ENCODE measurements around the gene MFSD2A. TPM values are rescaled to one million over a fixed set of nuclear protein-coding genes. Genes with fewer than 3 reads are reported as not detected.

The MFSD2A gene
- total and polyA plus RNA-seq, 9 of the 15 experiments (the other 6 are each of a cell fraction or from before 2014, with no cell fraction given) = 0.06 to 0.40 (median 0.15) TPM; not detected in 4

- no TSS peak for BruUV-seq (replicated peaks)
- H3K9me3 ChIP-seq (replicated peaks; ENCODE audit: control insufficient read depth, insufficient read depth, low read depth, low read length) = no peaks in the 10 kb centered on the region; the same call in 1 of the 2 replicates
- no peak overlapping the region for H3K4me3 ChIP-seq
- no peak overlapping the region for H3K27ac ChIP-seq (ENCODE audit: extremely low read depth, low read depth, low read length)
- ATAC-seq (no peak), DNase-seq (ENCODE audit: extremely low read depth in 1 of 4, low spot score in 3 of 4) (no peak), FAIRE-seq (no peak)
- intact Hi-C loops (cut with micrococcal nuclease) (no loop called here), in situ Hi-C loops (cut with MboI) (no loop called here)
- H2AFZ ChIP-seq (ENCODE audit: low read depth, low read length) = no peak overlapping the region
- no peaks in the 10 kb centered on the region for H3K4me1 ChIP-seq (replicated peaks in 1 of 2; ENCODE audit: control insufficient read depth in 2 of 2, insufficient read depth in 2 of 2, low read length in 2 of 2)
- ChIA-PET CTCF (ENCODE audit: low intra/inter-chr PET ratio) (no interaction called here), POLR2A (interaction anchor here (0.6 to 1.4 kb wide), 7 partner anchors 9 to 137 kb away, joined by 3 read pairs; no protein-coding TSS in a partner anchor)
- no peak overlapping the region for H3K9ac ChIP-seq (ENCODE audit: insufficient read depth in 1 of 2, low read depth in 2 of 2, low read length in 2 of 2)
- H3K27me3 ChIP-seq (ENCODE audit: control insufficient read depth in 2 of 2, insufficient read depth in 2 of 2, low read length in 2 of 2) = peaks cover 0 to 9% of the 10 kb centered on the region in 2 experiments; a peak in 4 of 5 replicates
- no peaks in the 10 kb centered on the region for H3K9me1 ChIP-seq (ENCODE audit: control insufficient read depth, insufficient read depth, low read length)
- no peak for TF ChIP-seq YBX1 (IDR thresholded peaks at IDR 0.05)
- no peak for TF ChIP-seq XRCC3 (IDR thresholded peaks at IDR 0.05)
- TF ChIP-seq SMARCC2 (IDR thresholded peaks at IDR 0.05; ENCODE audit: low read depth) = no peak
- TF ChIP-seq BRD9 (IDR thresholded peaks at IDR 0.05; ENCODE audit: low read depth, partially characterized antibody) = no peak
- no peak for TF ChIP-seq ZFP91 (CRISPR knock-in tag; IDR thresholded peaks at IDR 0.05)
- TF ChIP-seq EZH2 (IDR thresholded peaks at IDR 0.05; ENCODE audit: borderline replicate concordance, low read depth, low read length) = no peak
- TF ChIP-seq HINFP (tag; conservative IDR thresholded peaks at IDR 0.05; ENCODE audit: low read depth) = no peak
- no peak for TF ChIP-seq CEBPB (tag; IDR thresholded peaks at IDR 0.05)
- TF ChIP-seq SMARCA5 (IDR thresholded peaks at IDR 0.05) = no peak
- TF ChIP-seq SRSF3 (IDR thresholded peaks at IDR 0.05; ENCODE audit: insufficient read depth, low read length) = no peak
- TF ChIP-seq TRIM24 (IDR thresholded peaks at IDR 0.05) = no peak
- TF ChIP-seq POLR2AphosphoS5 (IDR thresholded peaks at IDR 0.05; ENCODE audit: control insufficient read depth, insufficient read depth, low read depth, low read length) = no peak
- no peak for TF ChIP-seq ZNF224 (CRISPR knock-in tag; IDR thresholded peaks at IDR 0.05)
- no peak for TF ChIP-seq EP400 (IDR thresholded peaks at IDR 0.05)
- no peaks in the 10 kb centered on the region for H4K20me1 ChIP-seq (replicated peaks; ENCODE audit: control insufficient read depth, insufficient read depth, low read length)
- no peaks in the 10 kb centered on the region for H3K79me2 ChIP-seq (ENCODE audit: control insufficient read depth, insufficient read depth, low read length)
- H3K4me2 ChIP-seq (ENCODE audit: insufficient read depth, low read length) = no peak overlapping the region
- no peaks in the 10 kb centered on the region for H3K36me3 ChIP-seq (ENCODE audit: control insufficient read depth, insufficient read depth, low read length)
- WGBS (ENCODE audit: insufficient coverage, low coverage, missing lambda C conversion rate) = 17% methylated on average over 2 of the region's 2 CpGs
These were observed 46.5 kb downstream of the MFSD2A start for GRCh38 chr1:40001456-40001855.

All from K562 (cell line).